IMR-90 (cell line): Measurements from ENCODE around the gene LRRC57. TPM values are rescaled to one million over a fixed set of nuclear protein-coding genes. Genes with fewer than 3 reads are reported as not detected.
A peak's percentile ranks its signal among the peaks of the same experiment; 100 is the strongest.

ENCODE experiments used
- ATAC-seq: fragments of 200-7000 bp; cut with Tn5 transposase; 2 replicates; pipeline ENCODE4 v1.9.1; 2020; ENCODE audit warnings: low read depth, mild to moderate bottlenecking, moderate library complexity
- BruUV-seq: library from RNA; stranded (reverse); fragments of 400-500 nt; replicated peaks from 2 replicates; lab custom pipeline; 2021; lab: Mats Ljungman, UMichigan
- CTCF ChIA-PET: fragments of 300-600 bp; formaldehyde crosslinking; extraction: SDS; loops from one replicate; lab custom pipeline; 2021; ENCODE audit warnings: antibody characterized with exemption; lab: Yijun Ruan, JAX
- POLR2A ChIA-PET: fragments of 300-600 bp; sonication (Branson Sonifier 250); formaldehyde crosslinking; loops from one replicate; lab custom pipeline; 2022; ENCODE audit warnings: antibody characterized with exemption; ENCODE audit not compliant: unreplicated experiment; lab: Charles Lee
- DNase-seq: peaks from one replicate; pipeline ENCODE4 v3.0.0; 2013
- H2AFZ ChIP-seq: replicated peaks from 2 replicates; pipeline ENCODE3; 2013; ENCODE audit warnings: low read length, mild to moderate bottlenecking; ENCODE audit not compliant: poor library complexity
- H2AK5ac ChIP-seq: 2 replicates; pipeline ENCODE4 v1.6.1; 2013; ENCODE audit warnings: low read depth, low read length, inconsistent platforms
- H2AK9ac ChIP-seq: replicated peaks from 2 replicates; pipeline ENCODE3; 2013; ENCODE audit warnings: mild to moderate bottlenecking, low read depth, low read length, moderate library complexity; ENCODE audit not compliant: poor library complexity
- H2BK120ac ChIP-seq: 2 replicates; pipeline ENCODE4 v1.6.1; 2013; ENCODE audit warnings: low read depth, low read length, inconsistent platforms
- H2BK15ac ChIP-seq: 3 replicates; pipeline ENCODE4 v1.6.1; 2013; ENCODE audit warnings: low read depth, low read length, inconsistent platforms
- H2BK20ac ChIP-seq: 2 replicates; pipeline ENCODE4 v1.6.1; 2013; ENCODE audit warnings: low read depth, mild to moderate bottlenecking, inconsistent platforms, low read length, moderate library complexity
- H2BK5ac ChIP-seq: 2 replicates; pipeline ENCODE4 v1.6.1; 2013; ENCODE audit warnings: mild to moderate bottlenecking, low read depth, low read length, inconsistent platforms; ENCODE audit not compliant: poor library complexity, severe bottlenecking
- H3K14ac ChIP-seq: replicated peaks from 2 replicates; pipeline ENCODE4 v1.6.1; 2013; ENCODE audit warnings: low read depth, low read length, inconsistent platforms
- H3K18ac ChIP-seq: 2 replicates; pipeline ENCODE4 v1.6.1; 2013; ENCODE audit warnings: low read depth, low read length, control low read depth
- H3K23ac ChIP-seq: 2 replicates; pipeline ENCODE4 v1.6.1; 2013; ENCODE audit warnings: low read depth, low read length, inconsistent platforms
- H3K27ac ChIP-seq: 2 replicates; pipeline ENCODE4 v1.5.1; 2013; ENCODE audit warnings: mild to moderate bottlenecking, control low read depth, low read length; ENCODE audit not compliant: insufficient read depth
- H3K27me3 ChIP-seq: 2 replicates; pipeline ENCODE4 v1.6.1; 2013; ENCODE audit warnings: low read length; ENCODE audit not compliant: control insufficient read depth, insufficient read depth
- H3K36me3 ChIP-seq: 2 replicates; pipeline ENCODE4 v1.6.1; 2013; ENCODE audit warnings: low read length, mixed read lengths; ENCODE audit not compliant: control insufficient read depth, insufficient read depth
- H3K4ac ChIP-seq: 2 replicates; pipeline ENCODE4 v1.6.1; 2013; ENCODE audit warnings: low read depth, low read length, inconsistent platforms
- H3K4me1 ChIP-seq: 2 replicates; pipeline ENCODE4 v1.6.1; 2013; ENCODE audit warnings: low read length, mixed read lengths; ENCODE audit not compliant: control insufficient read depth, insufficient read depth
- H3K4me2 ChIP-seq: 2 replicates; pipeline ENCODE4 v1.6.1; 2013; ENCODE audit warnings: low read depth, mild to moderate bottlenecking, control low read depth, low read length, moderate library complexity
- H3K4me3 ChIP-seq: 2 replicates; pipeline ENCODE4 v1.5.1; 2013; ENCODE audit warnings: low read depth, mild to moderate bottlenecking, control low read depth, low read length, moderate library complexity; ENCODE audit not compliant: insufficient read depth
- H3K56ac ChIP-seq: 2 replicates; pipeline ENCODE4 v1.6.1; 2013; ENCODE audit warnings: low read length, inconsistent platforms; ENCODE audit not compliant: insufficient read depth; ENCODE audit errors: extremely low read depth
- H3K79me1 ChIP-seq, 2 experiments: 2 replicates each; pipeline ENCODE4 v1.6.1; 2013; ENCODE audit warnings: low read length in 2 of 2, inconsistent platforms in 1 of 2, low read depth in 1 of 2
- H3K9ac ChIP-seq: 2 replicates; pipeline ENCODE4 v1.6.1; 2013; ENCODE audit warnings: low read depth, low read length, control low read depth
- H3K9me1 ChIP-seq: 2 replicates; pipeline ENCODE4 v1.6.1; 2013; ENCODE audit warnings: low read length, inconsistent platforms; ENCODE audit not compliant: insufficient read depth
- H3K9me3 ChIP-seq: 2 replicates; pipeline ENCODE4 v1.6.1; 2013; ENCODE audit warnings: low read length; ENCODE audit not compliant: control insufficient read depth, insufficient read depth
- H4K20me1 ChIP-seq: 2 replicates; pipeline ENCODE4 v1.6.1; 2013; ENCODE audit warnings: low read length, inconsistent platforms; ENCODE audit not compliant: insufficient read depth
- H4K5ac ChIP-seq: 2 replicates; pipeline ENCODE4 v1.6.1; 2013; ENCODE audit warnings: mild to moderate bottlenecking, low read depth, low read length, control low read depth
- H4K8ac ChIP-seq, 2 experiments: 2 replicates each; pipeline ENCODE4 v1.6.1; 2013; ENCODE audit warnings: low read depth in 2 of 2, low read length in 2 of 2, control low read depth in 1 of 2, inconsistent platforms in 1 of 2
- H4K91ac ChIP-seq: 2 replicates; pipeline ENCODE4 v1.6.1; 2013; ENCODE audit warnings: low read depth, low read length, inconsistent platforms; ENCODE audit not compliant: insufficient read depth
- CEBPB ChIP-seq: IDR thresholded peaks from 2 replicates; pipeline ENCODE4 v1.6.1; 2012; ENCODE audit warnings: low read depth, low read length, improper control_type of control experiment
- RCOR1 ChIP-seq: IDR thresholded peaks from 2 replicates; pipeline ENCODE4 v1.6.1; 2012; ENCODE audit warnings: mild to moderate bottlenecking, low read length, improper control_type of control experiment; ENCODE audit not compliant: insufficient replicate concordance
- WGBS, 2 experiments: methylation state at CpG; one replicate each; pipeline versions ENCODE4 v1.1.5 to v1.1.7; 2013; ENCODE audit warnings: missing lambda C conversion rate in 2 of 2; ENCODE audit not compliant: insufficient read length in 1 of 2; ENCODE audit errors: extremely low coverage in 2 of 2; 5-methylcytosine and 5-hydroxymethylcytosine counted together
- dilution Hi-C: fragments of 300-500 bp; cut with HindIII; formaldehyde crosslinking; loops from one replicate; pipeline ENCODE4 v1.14.3; 2018; ENCODE audit warnings: low sequenced_read_pairs; ENCODE audit not compliant: unreplicated experiment
- in situ Hi-C: fragments of 300-500 bp; cut with MboI; formaldehyde crosslinking; loops from 3 replicates; pipeline ENCODE4 v1.14.3; 2019; ENCODE audit warnings: low sequenced_read_pairs, inconsistent platforms, mixed read lengths
- intact Hi-C: fragments of 100-400 bp; cut with micrococcal nuclease; formaldehyde crosslinking; loops from 2 replicates; pipeline ENCODE4 v1.10.0; 2022
- polyA plus RNA-seq, 3 experiments: library from polyadenylated mRNA; depleted of rRNA; stranded (reverse); fragments of >200 nt; gene quantifications; 2 replicates each; pipeline ENCODE4 v1.2.3, GENCODE V29; 2012; ENCODE audit warnings: low replicate concordance in 1 of 3
- total RNA-seq: library from RNA; depleted of rRNA; stranded (reverse); fragments of >200 nt; gene quantifications from 2 replicates; pipeline ENCODE4 v1.2.3, GENCODE V29; 2012

LRRC57 gene
- total and polyA plus RNA-seq, 2 of the 4 experiments (the other 2 are of a cell fraction) = 9.5 to 11.3 TPM

DNA sequence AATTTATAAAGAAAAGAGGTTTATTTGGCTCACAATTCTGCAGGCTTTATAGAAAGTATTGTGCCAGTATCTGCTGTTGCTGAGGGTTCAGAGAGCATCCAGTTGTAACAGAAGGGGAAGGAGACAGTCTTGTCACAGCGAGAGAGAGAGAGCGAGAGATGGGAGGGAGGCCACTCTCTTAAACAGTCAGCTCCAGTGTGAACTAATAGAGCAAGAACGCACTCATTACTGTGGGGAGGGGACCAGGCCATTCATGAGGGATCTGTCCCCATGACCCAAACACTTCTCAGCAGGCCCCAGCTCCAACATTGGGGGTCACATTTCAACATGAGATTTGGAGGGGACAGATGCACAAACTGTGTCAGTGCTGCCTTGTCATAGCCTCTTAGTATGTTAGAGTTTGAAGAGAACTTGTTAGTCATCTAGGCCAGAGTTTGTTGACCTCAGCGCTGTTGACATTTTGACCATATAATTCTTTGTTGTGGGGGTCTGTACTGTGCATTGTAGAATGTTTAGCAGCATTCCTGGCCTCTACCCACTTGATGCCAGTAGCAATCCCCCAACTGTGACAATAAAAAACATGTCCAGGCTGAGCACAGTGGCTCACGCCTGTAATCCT lies 42.1 kb upstream of the LRRC57 start:
- no peak overlapping the region for H3K4ac ChIP-seq
- no peak overlapping the region for H3K4me3 ChIP-seq
- no peaks in the 10 kb centered on the region for H3K9me3 ChIP-seq
- no peak overlapping the region for H4K5ac ChIP-seq
- H2AK5ac ChIP-seq = no peak overlapping the region
- ChIA-PET POLR2A (interaction anchor here (0.7 kb wide), 1 partner anchor 9 kb away, joined by 13 read pairs; no protein-coding TSS in a partner anchor), CTCF (interaction anchor here (1.1 kb wide), 1 partner anchor 13 kb away, joined by 3 read pairs; no protein-coding TSS in a partner anchor)
- no peak overlapping the region for H3K27ac ChIP-seq
- no peak overlapping the region for H3K23ac ChIP-seq
- no CpG with 5 or more reads among the region's 5 CpGs for WGBS, 2 experiments
- DNase-seq (no peak), ATAC-seq (no peak)
- H2BK5ac ChIP-seq = no peak overlapping the region
- no peak overlapping the region for H2BK120ac ChIP-seq
- peaks cover 5% of the 10 kb centered on the region; the same call in 1 of the 2 replicates for H3K4me1 ChIP-seq
- peaks cover 2 to 41% of the 10 kb centered on the region in 2 experiments; a peak in 3 of 4 replicates for H3K79me1 ChIP-seq
- intact Hi-C loops (no loop called here), in situ Hi-C loops (no loop called here), dilution Hi-C loops (no loop called here)
- no peak overlapping the region for H3K18ac ChIP-seq
- H3K36me3 ChIP-seq = peaks cover 3% of the 10 kb centered on the region; the same call in 1 of the 2 replicates
- TF ChIP-seq RCOR1 = no peak
- no peak for TF ChIP-seq CEBPB
- no TSS peak for BruUV-seq
- peaks cover 9% of the 10 kb centered on the region for H3K9me1 ChIP-seq
- no peak overlapping the region for H4K91ac ChIP-seq
- H3K9ac ChIP-seq = peak overlapping the region; percentile 29; the same call in 1 of the 2 replicates
- H3K4me2 ChIP-seq = no peak overlapping the region
- no peak overlapping the region for H2BK20ac ChIP-seq
- no peaks in the 10 kb centered on the region for H4K20me1 ChIP-seq
- H3K14ac ChIP-seq = no peak overlapping the region
- no peak overlapping the region for H3K56ac ChIP-seq
- no peak overlapping the region for H2AK9ac ChIP-seq
- H3K27me3 ChIP-seq = no peaks in the 10 kb centered on the region
- H2AFZ ChIP-seq = no peak overlapping the region
- no peak overlapping the region for H2BK15ac ChIP-seq
- no peak overlapping the region for H4K8ac ChIP-seq
